MM.1S (cell line): ENCODE measurements around the gene MAGEA1.

Experiments used
- EZH2phosphoT487 ChIP-seq: fragments of 300-600 bp; sonication (generic); IDR thresholded peaks from 2 replicates; pipeline ENCODE4 v1.6.1; 2018; ENCODE audit warnings: antibody characterized with exemption, low read length
- TF ChIP-seq, protein P1 (sequence below): fragments of 300-600 bp; sonication (generic); IDR thresholded peaks from 2 replicates; pipeline ENCODE4 v1.5.1; 2016; ENCODE audit warnings: antibody characterized with exemption, low read length, mixed read lengths

DNA sequence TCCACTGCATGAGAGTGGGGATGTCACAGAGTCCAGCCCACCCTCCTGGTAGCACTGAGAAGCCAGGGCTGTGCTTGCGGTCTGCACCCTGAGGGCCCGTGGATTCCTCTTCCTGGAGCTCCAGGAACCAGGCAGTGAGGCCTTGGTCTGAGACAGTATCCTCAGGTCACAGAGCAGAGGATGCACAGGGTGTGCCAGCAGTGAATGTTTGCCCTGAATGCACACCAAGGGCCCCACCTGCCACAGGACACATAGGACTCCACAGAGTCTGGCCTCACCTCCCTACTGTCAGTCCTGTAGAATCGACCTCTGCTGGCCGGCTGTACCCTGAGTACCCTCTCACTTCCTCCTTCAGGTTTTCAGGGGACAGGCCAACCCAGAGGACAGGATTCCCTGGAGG lies 2.7 kb downstream of the MAGEA1 start:
- TF ChIP-seq, protein P1, sequence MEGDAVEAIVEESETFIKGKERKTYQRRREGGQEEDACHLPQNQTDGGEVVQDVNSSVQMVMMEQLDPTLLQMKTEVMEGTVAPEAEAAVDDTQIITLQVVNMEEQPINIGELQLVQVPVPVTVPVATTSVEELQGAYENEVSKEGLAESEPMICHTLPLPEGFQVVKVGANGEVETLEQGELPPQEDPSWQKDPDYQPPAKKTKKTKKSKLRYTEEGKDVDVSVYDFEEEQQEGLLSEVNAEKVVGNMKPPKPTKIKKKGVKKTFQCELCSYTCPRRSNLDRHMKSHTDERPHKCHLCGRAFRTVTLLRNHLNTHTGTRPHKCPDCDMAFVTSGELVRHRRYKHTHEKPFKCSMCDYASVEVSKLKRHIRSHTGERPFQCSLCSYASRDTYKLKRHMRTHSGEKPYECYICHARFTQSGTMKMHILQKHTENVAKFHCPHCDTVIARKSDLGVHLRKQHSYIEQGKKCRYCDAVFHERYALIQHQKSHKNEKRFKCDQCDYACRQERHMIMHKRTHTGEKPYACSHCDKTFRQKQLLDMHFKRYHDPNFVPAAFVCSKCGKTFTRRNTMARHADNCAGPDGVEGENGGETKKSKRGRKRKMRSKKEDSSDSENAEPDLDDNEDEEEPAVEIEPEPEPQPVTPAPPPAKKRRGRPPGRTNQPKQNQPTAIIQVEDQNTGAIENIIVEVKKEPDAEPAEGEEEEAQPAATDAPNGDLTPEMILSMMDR: no peak
- no peak for TF ChIP-seq EZH2phosphoT487
